ENCODE data around the gene PTAR1. TPM values are rescaled to one million over a fixed set of nuclear protein-coding genes. Genes with fewer than 3 reads are reported as not detected.

Gene PTAR1
- total RNA-seq, 1 experiment from 2014 or later: 45.2 TPM

- H3K36me3 Mint-ChIP-seq (ENCODE audit: insufficient read depth, unreplicated experiment): no peaks in the 10 kb centered on the region
- no peaks in the 10 kb centered on the region for H3K9me3 Mint-ChIP-seq (ENCODE audit: low read depth, unreplicated experiment)
- CTCF ChIA-PET: no interaction called here
- BruUV-seq (replicated peaks): no TSS peak
- H3K4me3 Mint-ChIP-seq (ENCODE audit: low read depth, unreplicated experiment): no peak overlapping the region
- H3K27ac Mint-ChIP-seq (ENCODE audit: unreplicated experiment): no peak overlapping the region
- intact Hi-C loops (cut with micrococcal nuclease; ENCODE audit: unreplicated experiment): no loop called here
- DNase-seq: no peak
- no peaks in the 10 kb centered on the region for H3K27me3 Mint-ChIP-seq (ENCODE audit: unreplicated experiment)
- TF ChIP-seq, protein P1, sequence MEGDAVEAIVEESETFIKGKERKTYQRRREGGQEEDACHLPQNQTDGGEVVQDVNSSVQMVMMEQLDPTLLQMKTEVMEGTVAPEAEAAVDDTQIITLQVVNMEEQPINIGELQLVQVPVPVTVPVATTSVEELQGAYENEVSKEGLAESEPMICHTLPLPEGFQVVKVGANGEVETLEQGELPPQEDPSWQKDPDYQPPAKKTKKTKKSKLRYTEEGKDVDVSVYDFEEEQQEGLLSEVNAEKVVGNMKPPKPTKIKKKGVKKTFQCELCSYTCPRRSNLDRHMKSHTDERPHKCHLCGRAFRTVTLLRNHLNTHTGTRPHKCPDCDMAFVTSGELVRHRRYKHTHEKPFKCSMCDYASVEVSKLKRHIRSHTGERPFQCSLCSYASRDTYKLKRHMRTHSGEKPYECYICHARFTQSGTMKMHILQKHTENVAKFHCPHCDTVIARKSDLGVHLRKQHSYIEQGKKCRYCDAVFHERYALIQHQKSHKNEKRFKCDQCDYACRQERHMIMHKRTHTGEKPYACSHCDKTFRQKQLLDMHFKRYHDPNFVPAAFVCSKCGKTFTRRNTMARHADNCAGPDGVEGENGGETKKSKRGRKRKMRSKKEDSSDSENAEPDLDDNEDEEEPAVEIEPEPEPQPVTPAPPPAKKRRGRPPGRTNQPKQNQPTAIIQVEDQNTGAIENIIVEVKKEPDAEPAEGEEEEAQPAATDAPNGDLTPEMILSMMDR (IDR thresholded peaks at IDR 0.05; ENCODE audit: unreplicated experiment): no peak
- peaks cover 9% of the 10 kb centered on the region for H3K4me1 Mint-ChIP-seq (ENCODE audit: low read depth, unreplicated experiment)
Observed at GRCh38 chr9:69794356-69794755, 34.5 kb upstream of the PTAR1 start.

- H3K27ac Mint-ChIP-seq (ENCODE audit: unreplicated experiment): no peak overlapping the region
- no peaks in the 10 kb centered on the region for H3K9me3 Mint-ChIP-seq (ENCODE audit: low read depth, unreplicated experiment)
- no peak overlapping the region for H3K4me3 Mint-ChIP-seq (ENCODE audit: low read depth, unreplicated experiment)
- no peaks in the 10 kb centered on the region for H3K36me3 Mint-ChIP-seq (ENCODE audit: insufficient read depth, unreplicated experiment)
- DNase-seq: no peak
- CTCF ChIA-PET: no interaction called here
- H3K4me1 Mint-ChIP-seq (ENCODE audit: low read depth, unreplicated experiment): no peaks in the 10 kb centered on the region
- H3K27me3 Mint-ChIP-seq (ENCODE audit: unreplicated experiment): no peaks in the 10 kb centered on the region
- BruUV-seq (replicated peaks): no TSS peak
- intact Hi-C loops (cut with micrococcal nuclease; ENCODE audit: unreplicated experiment): no loop called here
- TF ChIP-seq, protein P1 (IDR thresholded peaks at IDR 0.05; ENCODE audit: unreplicated experiment): no peak
Observed at GRCh38 chr9:69785757-69786156, 25.9 kb upstream of the PTAR1 start.

GRCh38 chr9:69773258-69773657, 13.4 kb upstream of the PTAR1 start:
- no peaks in the 10 kb centered on the region for H3K36me3 Mint-ChIP-seq (ENCODE audit: insufficient read depth, unreplicated experiment)
- no peaks in the 10 kb centered on the region for H3K9me3 Mint-ChIP-seq (ENCODE audit: low read depth, unreplicated experiment)
- BruUV-seq (replicated peaks): no TSS peak
- DNase-seq: no peak
- CTCF ChIA-PET: no interaction called here
- no peak overlapping the region for H3K4me3 Mint-ChIP-seq (ENCODE audit: low read depth, unreplicated experiment)
- TF ChIP-seq, protein P1 (IDR thresholded peaks at IDR 0.05; ENCODE audit: unreplicated experiment): no peak
- H3K27me3 Mint-ChIP-seq (ENCODE audit: unreplicated experiment): no peaks in the 10 kb centered on the region
- no peak overlapping the region for H3K27ac Mint-ChIP-seq (ENCODE audit: unreplicated experiment)
- H3K4me1 Mint-ChIP-seq (ENCODE audit: low read depth, unreplicated experiment): no peaks in the 10 kb centered on the region
- intact Hi-C loops (cut with micrococcal nuclease; ENCODE audit: unreplicated experiment): no loop called here

GRCh38 chr9:69771775-69772418, 12.1 kb upstream of the PTAR1 start:
- no peak overlapping the region for H3K4me3 Mint-ChIP-seq (ENCODE audit: low read depth, unreplicated experiment)
- no peaks in the 10 kb centered on the region for H3K36me3 Mint-ChIP-seq (ENCODE audit: insufficient read depth, unreplicated experiment)
- H3K27ac Mint-ChIP-seq (ENCODE audit: unreplicated experiment): no peak overlapping the region
- CTCF ChIA-PET: no interaction called here
- TF ChIP-seq, protein P1 (IDR thresholded peaks at IDR 0.05; ENCODE audit: unreplicated experiment): no peak
- no peaks in the 10 kb centered on the region for H3K4me1 Mint-ChIP-seq (ENCODE audit: low read depth, unreplicated experiment)
- no TSS peak for BruUV-seq (replicated peaks)
- intact Hi-C loops (cut with micrococcal nuclease; ENCODE audit: unreplicated experiment): no loop called here
- no peak for DNase-seq
- H3K27me3 Mint-ChIP-seq (ENCODE audit: unreplicated experiment): no peaks in the 10 kb centered on the region
- no peaks in the 10 kb centered on the region for H3K9me3 Mint-ChIP-seq (ENCODE audit: low read depth, unreplicated experiment)

Measured in Calu3 (cell line).